ENCODE results near the gene FAM13A. TPM values are rescaled to one million over a fixed set of nuclear protein-coding genes. Genes with fewer than 3 reads are reported as not detected.

FAM13A gene
- total RNA-seq, 1 donor from 2014 or later: 40.3 TPM

DNA sequence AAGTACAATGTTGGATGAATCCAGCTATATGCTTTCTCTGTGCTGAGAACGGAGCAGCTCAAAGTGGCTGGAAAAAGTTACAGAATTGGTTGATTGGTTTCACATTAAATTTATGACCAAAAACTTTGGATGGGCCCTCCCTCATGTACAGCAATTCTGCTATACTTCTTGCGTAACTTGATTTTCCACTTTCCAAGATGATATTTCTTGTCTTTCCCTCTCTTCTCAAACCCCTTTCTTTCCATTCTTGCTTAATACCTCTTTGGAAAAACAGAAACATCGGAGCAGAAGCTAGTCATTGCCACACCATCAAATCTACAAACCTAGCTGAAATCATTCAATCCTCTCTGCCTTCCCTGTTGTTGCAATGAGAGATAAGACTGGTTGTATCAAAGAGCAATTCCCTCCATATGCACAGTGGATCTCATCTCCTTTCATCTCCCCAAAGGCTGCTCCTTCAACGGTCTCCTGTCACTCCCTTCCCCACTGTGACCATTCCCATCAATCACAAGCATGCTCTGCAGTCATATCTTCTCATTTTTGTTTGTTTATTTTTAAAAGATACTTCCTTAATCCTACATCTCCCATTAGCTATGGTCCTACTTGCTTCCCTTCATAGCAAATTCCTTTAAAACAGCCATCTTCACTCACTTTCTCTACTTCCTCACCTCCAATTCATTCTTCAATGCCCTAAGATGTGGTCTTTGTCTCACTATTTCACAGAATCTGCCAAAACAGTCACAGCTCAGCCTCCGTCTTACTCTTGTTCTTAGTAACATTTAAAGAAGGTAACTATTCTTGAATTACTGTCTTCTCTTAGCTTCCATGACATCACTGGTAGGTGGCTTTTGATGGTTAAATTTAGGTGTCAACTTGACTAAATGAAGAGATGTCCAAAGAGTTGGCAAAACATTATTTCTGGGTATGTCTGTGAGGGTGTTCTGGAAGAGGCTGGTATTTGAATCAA is 145.5 kb downstream of the FAM13A start:
- Histone ChIP-seq H3F3A (ENCODE audit: low read depth) (no peaks in the 10 kb centered on the region), H4K20me1 (ENCODE audit: low read depth) (no peaks in the 10 kb centered on the region), H2AFZ (replicated peaks) (no peak overlapping the region), H3K27ac (no peak overlapping the region), H3K4me3 (no peak overlapping the region), H3K9ac (no peak overlapping the region), H3K79me2 (ENCODE audit: low read depth) (no peaks in the 10 kb centered on the region), H3K4me1 (no peaks in the 10 kb centered on the region), H3K4me2 (no peak overlapping the region), H3K9me3 (ENCODE audit: low read depth) (no peaks in the 10 kb centered on the region), H3K36me3 (no peaks in the 10 kb centered on the region), H3K27me3 (no peaks in the 10 kb centered on the region)
- Mint-ChIP-seq H3K4me3 (no peak overlapping the region), H3K9me3 (no peaks in the 10 kb centered on the region), H3K27me3 (ENCODE audit: insufficient read depth, low read depth) (no peaks in the 10 kb centered on the region), H3K36me3 (no peaks in the 10 kb centered on the region), H3K4me1 (no peaks in the 10 kb centered on the region), H3K27ac (no peak overlapping the region)
- no peak for DNase-seq (ENCODE audit: low spot score)
- TF ChIP-seq EZH2phosphoT487 (IDR thresholded peaks at IDR 0.05): no peak
- no peak for TF ChIP-seq EZH2 (IDR thresholded peaks at IDR 0.05)
- no peak for TF ChIP-seq CTCF (IDR thresholded peaks at IDR 0.05)

GRCh38 chr4:88910101-88910500 is 146.9 kb downstream of the FAM13A start:
- H3K4me1 ChIP-seq: no peaks in the 10 kb centered on the region
- H3K4me3 Mint-ChIP-seq: no peak overlapping the region
- no peaks in the 10 kb centered on the region for H3F3A ChIP-seq (ENCODE audit: low read depth)
- no peak overlapping the region for H2AFZ ChIP-seq (replicated peaks)
- H4K20me1 ChIP-seq (ENCODE audit: low read depth): no peaks in the 10 kb centered on the region
- H3K79me2 ChIP-seq (ENCODE audit: low read depth): no peaks in the 10 kb centered on the region
- no peak overlapping the region for H3K4me3 ChIP-seq
- no peak for DNase-seq (ENCODE audit: low spot score)
- no peak overlapping the region for H3K4me2 ChIP-seq
- H3K27me3 Mint-ChIP-seq (ENCODE audit: insufficient read depth, low read depth): no peaks in the 10 kb centered on the region
- no peaks in the 10 kb centered on the region for H3K27me3 ChIP-seq
- H3K4me1 Mint-ChIP-seq: no peaks in the 10 kb centered on the region
- no peaks in the 10 kb centered on the region for H3K9me3 ChIP-seq (ENCODE audit: low read depth)
- H3K27ac Mint-ChIP-seq: no peak overlapping the region
- peaks cover under 1% of the 10 kb centered on the region for H3K36me3 ChIP-seq
- H3K9me3 Mint-ChIP-seq: no peaks in the 10 kb centered on the region
- no peak overlapping the region for H3K9ac ChIP-seq
- TF ChIP-seq EZH2phosphoT487 (IDR thresholded peaks at IDR 0.05) (no peak), EZH2 (IDR thresholded peaks at IDR 0.05) (no peak), CTCF (IDR thresholded peaks at IDR 0.05) (no peak)
- no peak overlapping the region for H3K27ac ChIP-seq
- peaks cover 4% of the 10 kb centered on the region for H3K36me3 Mint-ChIP-seq

GRCh38 chr4:88908521-88908920 is 148.5 kb downstream of the FAM13A start:
- Histone ChIP-seq H3K27me3 (no peaks in the 10 kb centered on the region), H3K9me3 (ENCODE audit: low read depth) (no peaks in the 10 kb centered on the region), H3F3A (ENCODE audit: low read depth) (no peaks in the 10 kb centered on the region), H3K4me1 (no peaks in the 10 kb centered on the region), H3K4me2 (no peak overlapping the region), H3K9ac (no peak overlapping the region), H4K20me1 (ENCODE audit: low read depth) (no peaks in the 10 kb centered on the region), H2AFZ (replicated peaks) (no peak overlapping the region), H3K36me3 (peaks cover 5% of the 10 kb centered on the region), H3K79me2 (ENCODE audit: low read depth) (no peaks in the 10 kb centered on the region), H3K27ac (no peak overlapping the region), H3K4me3 (no peak overlapping the region)
- Mint-ChIP-seq H3K9me3 (peaks cover 4% of the 10 kb centered on the region), H3K4me3 (no peak overlapping the region), H3K27ac (no peak overlapping the region), H3K27me3 (ENCODE audit: insufficient read depth, low read depth) (no peaks in the 10 kb centered on the region), H3K36me3 (peaks cover 12% of the 10 kb centered on the region), H3K4me1 (no peaks in the 10 kb centered on the region)
- TF ChIP-seq CTCF (IDR thresholded peaks at IDR 0.05) (no peak), EZH2 (IDR thresholded peaks at IDR 0.05) (no peak), EZH2phosphoT487 (IDR thresholded peaks at IDR 0.05) (no peak)
- DNase-seq (ENCODE audit: low spot score): no peak

Measured in neural progenitor cell (in vitro differentiated cells).